K562 (cell line): ENCODE measurements around the gene RAB11FIP2. TPM values are rescaled to one million over a fixed set of nuclear protein-coding genes. Genes with fewer than 3 reads are reported as not detected.
A peak's percentile ranks its signal among the peaks of the same experiment; 100 is the strongest.

ENCODE experiments used
- BACH1 ChIP-seq: fragments of 200-800 bp; sonication (Bioruptor generic); IDR thresholded peaks from 2 replicates; pipeline ENCODE4 v1.6.1; 2016; ENCODE audit warnings: missing genetic modification characterization, missing compliant biosample characterization
- BHLHE40 ChIP-seq: IDR thresholded peaks from 2 replicates; pipeline ENCODE4 v1.6.1; 2011; ENCODE audit warnings: low read length, improper control_type of control experiment
- CEBPG ChIP-seq, 3 experiments: fragments of 200-800 bp in 1 of 3; sonication (Bioruptor generic) in 1 of 3; sonication (generic) in 1 of 3; formaldehyde crosslinking in 1 of 3; IDR thresholded peaks in 2 of 3; conservative IDR thresholded peaks in 1 of 3; 2 replicates each; pipeline versions ENCODE4 v1.6.1 to v1.8.0; 2016 to 2022; ENCODE audit warnings: missing compliant biosample characterization in 2 of 3, missing genetic modification characterization in 2 of 3, mild to moderate bottlenecking in 1 of 3, missing genetic modification reagents in 1 of 3
- EP300 ChIP-seq: IDR thresholded peaks from 2 replicates; pipeline ENCODE4 v1.6.1; 2012; ENCODE audit warnings: low read length, improper control_type of control experiment
- ETV1 ChIP-seq: fragments of 450-650 bp; conservative IDR thresholded peaks from 2 replicates; pipeline ENCODE4 v1.6.1; 2016; ENCODE audit warnings: missing genetic modification characterization, control low read depth, low read depth, missing compliant biosample characterization
- FOSL1 ChIP-seq: fragments of 200-800 bp; sonication (Bioruptor generic); conservative IDR thresholded peaks from 2 replicates; pipeline ENCODE4 v1.6.1; 2016; ENCODE audit warnings: missing genetic modification characterization, missing compliant biosample characterization
- FOXA1 ChIP-seq: fragments of 450-650 bp; IDR thresholded peaks from 2 replicates; pipeline ENCODE4 v1.6.1; 2016; ENCODE audit warnings: mild to moderate bottlenecking, borderline replicate concordance
- LEF1 ChIP-seq: fragments of 450-650 bp; IDR thresholded peaks from 2 replicates; pipeline ENCODE4 v1.6.1; 2016; ENCODE audit warnings: mild to moderate bottlenecking
- MAFG ChIP-seq: fragments of 450-650 bp; conservative IDR thresholded peaks from 2 replicates; pipeline ENCODE4 v1.6.1; 2016; ENCODE audit warnings: missing genetic modification characterization, missing compliant biosample characterization
- MAFK ChIP-seq: IDR thresholded peaks from 2 replicates; pipeline ENCODE4 v1.6.1; 2011; ENCODE audit warnings: low read length, improper control_type of control experiment
- NR2C2 ChIP-seq, 2 experiments: fragments of 200-800 bp in 1 of 2; sonication (Bioruptor generic) in 1 of 2; sonication (generic) in 1 of 2; formaldehyde crosslinking in 1 of 2; IDR thresholded peaks; 2 replicates each; pipeline versions ENCODE4 v1.6.1 to v1.8.0; 2016 to 2022; ENCODE audit warnings: mild to moderate bottlenecking in 1 of 2, missing compliant biosample characterization in 1 of 2, missing genetic modification characterization in 1 of 2, missing genetic modification reagents in 1 of 2
- RCOR1 ChIP-seq, 2 experiments: IDR thresholded peaks; 2 replicates each; pipeline ENCODE4 v1.6.1; 2012; ENCODE audit warnings: low read depth in 2 of 2, low read length in 2 of 2, borderline replicate concordance in 1 of 2, improper control_type of control experiment in 1 of 2
- SMAD4 ChIP-seq: fragments of 250-450 bp; sonication (Bioruptor Pico); conservative IDR thresholded peaks from 2 replicates; pipeline ENCODE4 v1.8.0; 2021; ENCODE audit warnings: inconsistent platforms, mild to moderate bottlenecking, moderate library complexity
- SREBF2 ChIP-seq: sonication (generic); formaldehyde crosslinking; IDR thresholded peaks from 2 replicates; pipeline ENCODE4 v1.4.0; 2020; ENCODE audit warnings: mild to moderate bottlenecking, missing genetic modification reagents
- THRA ChIP-seq: fragments of 450-650 bp; IDR thresholded peaks from 2 replicates; pipeline ENCODE4 v1.6.1; 2017; ENCODE audit warnings: mild to moderate bottlenecking, moderate library complexity
- THRAP3 ChIP-seq: fragments of 450-650 bp; IDR thresholded peaks from 2 replicates; pipeline ENCODE4 v1.6.1; 2016; ENCODE audit warnings: mild to moderate bottlenecking, inconsistent platforms, borderline replicate concordance
- TRIM24 ChIP-seq, 2 experiments: fragments of 450-650 bp; IDR thresholded peaks; 2 replicates each; pipeline ENCODE4 v1.6.1; 2016
- TRIM28 ChIP-seq: fragments of 450-650 bp; IDR thresholded peaks from 2 replicates; pipeline ENCODE4 v1.6.1; 2017
- VEZF1 ChIP-seq: fragments of 200-800 bp; sonication (Bioruptor generic); IDR thresholded peaks from 2 replicates; pipeline ENCODE4 v1.6.1; 2017; ENCODE audit warnings: missing genetic modification characterization, missing compliant biosample characterization
- ZBTB43 ChIP-seq: sonication (generic); formaldehyde crosslinking; IDR thresholded peaks from 2 replicates; pipeline ENCODE4 v1.8.0; 2023; ENCODE audit warnings: mild to moderate bottlenecking, missing genetic modification reagents
- ZNF316 ChIP-seq: fragments of 450-650 bp; IDR thresholded peaks from 2 replicates; pipeline ENCODE4 v1.6.1; 2016
- ZNF511 ChIP-seq: sonication (generic); formaldehyde crosslinking; IDR thresholded peaks from 2 replicates; pipeline ENCODE4 v1.8.0; 2022; ENCODE audit warnings: mild to moderate bottlenecking, missing genetic modification reagents
- ZNF707 ChIP-seq: fragments of 250-450 bp; sonication (Bioruptor Pico); conservative IDR thresholded peaks from 2 replicates; pipeline ENCODE4 v1.8.0; 2022; ENCODE audit warnings: inconsistent platforms, mild to moderate bottlenecking, moderate library complexity
- polyA plus RNA-seq, 8 experiments: library from polyadenylated mRNA; depleted of rRNA in 4 of 8; stranded (reverse) in 5 of 8; unstranded in 3 of 8; fragments of >200 nt; fragmentation: Nextera tagmentation in 2 of 8; fragmentation: Illumina TruSeq in 1 of 8; extraction: Ambion mirVana in 2 of 8; extraction: Trizol in 1 of 8; gene quantifications; 2 replicates each; pipeline versions ENCODE4 v1.2.1 to v1.2.3, GENCODE V29; 2011 to 2014; ENCODE audit warnings: inconsistent platforms in 1 of 8, missing spikeins in 1 of 8
- total RNA-seq, 7 experiments: library from RNA; depleted of rRNA in 6 of 7; stranded (reverse); fragments of >200 nt in 6 of 7; fragmentation: Illumina TruSeq in 2 of 7; extraction: Trizol in 2 of 7; gene quantifications; 2 replicates each; pipeline versions ENCODE4 v1.2.1 to v1.2.3, GENCODE V29; 2011 to 2021; ENCODE audit warnings: low replicate concordance in 1 of 7

RAB11FIP2 gene
- total and polyA plus RNA-seq, 9 of the 15 experiments (the other 6 are each of a cell fraction or from before 2014, with no cell fraction given): 3.0 to 10.6 (median 3.9) TPM

- TF ChIP-seq SREBF2 (CRISPR knock-in tag): no peak
- TF ChIP-seq RCOR1 (IDR thresholded peaks at IDR 0.05; ENCODE audit: borderline replicate concordance in 1 of 2, low read depth in 2 of 2, low read length in 2 of 2): peak in 1 of 2 experiments; percentile 48; a peak in 1 of 4 replicates
- peak; percentile 59 for TF ChIP-seq FOSL1 (tag)
- no peak for TF ChIP-seq FOXA1
- TF ChIP-seq TRIM28: no peak
- no peak for TF ChIP-seq ZNF707 (CRISPR knock-in tag)
- TF ChIP-seq LEF1: no peak
- peak; percentile 77 for TF ChIP-seq ZNF316
- TF ChIP-seq MAFG (tag): peak; percentile 76
- TF ChIP-seq THRAP3: no peak
- no peak for TF ChIP-seq ZBTB43 (CRISPR knock-in tag)
- 0 out of 2 replicates have a peak, but pooled peaks have one; percentile 40 for TF ChIP-seq BACH1 (tag)
- TF ChIP-seq NR2C2 (CRISPR knock-in tag; IDR thresholded peaks at IDR 0.05): no peak
- peak; percentile 48; the same call in 1 of the 2 replicates for TF ChIP-seq NR2C2 (tag; IDR thresholded peaks at IDR 0.05)
- no peak for TF ChIP-seq THRA
- TF ChIP-seq VEZF1 (CRISPR knock-in tag): peak; percentile 11; the same call in 1 of the 2 replicates
- TF ChIP-seq ETV1 (tag): 0 out of 2 replicates have a peak, but pooled peaks have one; percentile 24
- no peak for TF ChIP-seq ZNF511
- TF ChIP-seq SMAD4 (CRISPR knock-in tag): 0 out of 2 replicates have a peak, but pooled peaks have one; percentile 54
- TF ChIP-seq TRIM24 (IDR thresholded peaks at IDR 0.05): 0 out of 4 replicates have a peak, but pooled peaks of 1 of the 2 experiments have one; percentile 40
- TF ChIP-seq CEBPG (CRISPR knock-in tag; IDR thresholded peaks at IDR 0.05): no peak
- TF ChIP-seq CEBPG (tag; conservative IDR thresholded peaks at IDR 0.05 in 1 of 2, IDR thresholded peaks at IDR 0.05 in 1 of 2): peak; percentile 86 to 88
- TF ChIP-seq BHLHE40: peak; percentile 45; the same call in 1 of the 2 replicates
- TF ChIP-seq EP300: peak; percentile 36; the same call in 1 of the 2 replicates
- TF ChIP-seq MAFK: peak; percentile 54; the same call in 1 of the 2 replicates
These were observed 78.2 kb downstream of the RAB11FIP2 start (continued) for GRCh38 chr10:117968354-117969182.
